ENCODE data around the gene ASTN2.

DNA sequence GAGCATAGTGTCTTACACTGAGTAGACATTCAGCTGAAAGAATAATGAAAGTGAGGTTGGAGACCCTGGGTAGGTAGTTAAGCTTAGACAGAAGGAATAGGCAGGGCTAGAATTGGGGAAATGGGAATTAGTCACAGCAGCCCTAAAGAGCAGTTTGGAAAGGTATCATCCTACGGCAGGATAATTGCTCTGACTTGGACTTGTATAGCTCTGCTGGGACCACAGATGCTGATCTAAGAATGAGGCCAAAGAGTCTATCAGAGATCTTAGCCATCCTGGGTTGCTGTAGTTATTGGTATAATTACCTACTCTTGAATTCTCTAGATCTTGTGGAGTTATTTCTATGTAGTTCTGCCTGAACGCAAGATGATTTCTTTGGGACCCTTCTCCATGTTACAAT lies 288.0 kb downstream of the ASTN2 start:
- TF ChIP-seq GATA2 (IDR thresholded peaks at IDR 0.05; ENCODE audit: low read depth, low read length): no peak
- no peak for TF ChIP-seq GATA3 (IDR thresholded peaks at IDR 0.05; ENCODE audit: low read depth, low read length)

All from SH-SY5Y (cell line).